HCT116 (cell line): ENCODE data around the gene CCDC148.

ENCODE experiments used
- ATF3 ChIP-seq: IDR thresholded peaks from 2 replicates; pipeline ENCODE4 v1.6.1; 2012
- CBX3 ChIP-seq: IDR thresholded peaks from 2 replicates; pipeline ENCODE4 v1.6.1; 2012; ENCODE audit warnings: low read depth
- CEBPB ChIP-seq: IDR thresholded peaks from 2 replicates; pipeline ENCODE4 v1.6.1; 2012; ENCODE audit warnings: low read depth
- EZH2 ChIP-seq: fragments of 200-600 bp; sonication (generic); IDR thresholded peaks from 2 replicates; pipeline ENCODE4 v1.6.1; 2017; ENCODE audit warnings: antibody characterized with exemption, mixed run types
- MAX ChIP-seq: IDR thresholded peaks from 2 replicates; pipeline ENCODE4 v1.6.1; 2012
- POLR2A ChIP-seq: IDR thresholded peaks from 2 replicates; pipeline ENCODE4 v1.7.0; 2011; ENCODE audit warnings: borderline replicate concordance; ENCODE audit not compliant: insufficient read depth, insufficient read length; ENCODE audit errors: extremely low read depth
- SP1 ChIP-seq: IDR thresholded peaks from 2 replicates; pipeline ENCODE4 v1.6.1; 2012; ENCODE audit warnings: low read depth
- TCF7L2 ChIP-seq: IDR thresholded peaks from 2 replicates; pipeline ENCODE4 v1.7.0; 2011; ENCODE audit warnings: borderline replicate concordance, inconsistent platforms; ENCODE audit not compliant: insufficient read depth, insufficient read length; ENCODE audit errors: extremely low read depth
- YY1 ChIP-seq: IDR thresholded peaks from 2 replicates; pipeline ENCODE4 v1.6.1; 2011; ENCODE audit warnings: low read length, low read depth, moderate library complexity, mild to moderate bottlenecking; ENCODE audit not compliant: insufficient replicate concordance; ENCODE audit errors: extremely low read depth
- ZBTB33 ChIP-seq: IDR thresholded peaks from 2 replicates; pipeline ENCODE4 v1.6.1; 2011; ENCODE audit warnings: mild to moderate bottlenecking, low read length, moderate library complexity; ENCODE audit not compliant: insufficient replicate concordance; ENCODE audit errors: extremely low read depth
- TF ChIP-seq, protein P1 (sequence below), 3 experiments: fragments of 200-600 bp in 1 of 3; sonication (generic) in 1 of 3; IDR thresholded peaks in 2 of 3; conservative IDR thresholded peaks in 1 of 3; 2 replicates each; pipeline ENCODE4 v1.5.1; 2012 to 2017; ENCODE audit warnings: low read depth in 2 of 3, low read length in 2 of 3, antibody characterized with exemption in 1 of 3, borderline replicate concordance in 1 of 3, control low read depth in 1 of 3, mild to moderate bottlenecking in 1 of 3, mixed read lengths in 1 of 3, mixed run types in 1 of 3, moderate library complexity in 1 of 3; ENCODE audit not compliant: insufficient read depth in 1 of 3

- TF ChIP-seq, protein P1, sequence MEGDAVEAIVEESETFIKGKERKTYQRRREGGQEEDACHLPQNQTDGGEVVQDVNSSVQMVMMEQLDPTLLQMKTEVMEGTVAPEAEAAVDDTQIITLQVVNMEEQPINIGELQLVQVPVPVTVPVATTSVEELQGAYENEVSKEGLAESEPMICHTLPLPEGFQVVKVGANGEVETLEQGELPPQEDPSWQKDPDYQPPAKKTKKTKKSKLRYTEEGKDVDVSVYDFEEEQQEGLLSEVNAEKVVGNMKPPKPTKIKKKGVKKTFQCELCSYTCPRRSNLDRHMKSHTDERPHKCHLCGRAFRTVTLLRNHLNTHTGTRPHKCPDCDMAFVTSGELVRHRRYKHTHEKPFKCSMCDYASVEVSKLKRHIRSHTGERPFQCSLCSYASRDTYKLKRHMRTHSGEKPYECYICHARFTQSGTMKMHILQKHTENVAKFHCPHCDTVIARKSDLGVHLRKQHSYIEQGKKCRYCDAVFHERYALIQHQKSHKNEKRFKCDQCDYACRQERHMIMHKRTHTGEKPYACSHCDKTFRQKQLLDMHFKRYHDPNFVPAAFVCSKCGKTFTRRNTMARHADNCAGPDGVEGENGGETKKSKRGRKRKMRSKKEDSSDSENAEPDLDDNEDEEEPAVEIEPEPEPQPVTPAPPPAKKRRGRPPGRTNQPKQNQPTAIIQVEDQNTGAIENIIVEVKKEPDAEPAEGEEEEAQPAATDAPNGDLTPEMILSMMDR (IDR thresholded peaks at IDR 0.05 in 2 of 3, conservative IDR thresholded peaks at IDR 0.05 in 1 of 3; ENCODE audit: borderline replicate concordance in 1 of 3, insufficient read depth in 1 of 3, low read depth in 2 of 3, low read length in 2 of 3), result no peak
- TF ChIP-seq CEBPB (no peak), EZH2 (no peak), CBX3 (no peak), MAX (no peak), YY1 (no peak), POLR2A (no peak), ZBTB33 (no peak), TCF7L2 (no peak), ATF3 (no peak), SP1 (no peak)
Measured at GRCh38 chr2:158174495-158174894, 282.1 kb downstream of the CCDC148 start.
